Cardiac muscle cell (in vitro differentiated cells and primary cell): ENCODE measurements around the gene DYSF. TPM values are rescaled to one million over a fixed set of nuclear protein-coding genes. Genes with fewer than 3 reads are reported as not detected.

Source experiments
- DNase-seq, 2 donors: peaks; one replicate each; pipeline versions ENCODE4 v3.0.0 to v3.0.0-alpha.2; 2010 to 2017; ENCODE audit warnings: low read depth in 1 of 2, low spot score in 1 of 2
- H3K27ac ChIP-seq: fragments of 200-600 bp; sonication (generic); 2 replicates; pipeline ENCODE4 v1.5.1; 2016
- H3K27me3 ChIP-seq: fragments of 200-600 bp; sonication (generic); 2 replicates; pipeline ENCODE4 v1.6.0; 2016; ENCODE audit warnings: control low read depth
- H3K36me3 ChIP-seq: fragments of 200-600 bp; sonication (generic); 2 replicates; pipeline ENCODE4 v1.5.1; 2016; ENCODE audit warnings: control low read depth
- H3K4me1 ChIP-seq: fragments of 200-600 bp; sonication (generic); 2 replicates; pipeline ENCODE4 v1.8.1; 2017; ENCODE audit warnings: low read depth, mild to moderate bottlenecking, mixed run types
- H3K4me3 ChIP-seq: fragments of 200-600 bp; sonication (generic); 2 replicates; pipeline ENCODE4 v1.5.1; 2016; ENCODE audit warnings: mild to moderate bottlenecking
- H3K9me3 ChIP-seq: fragments of 200-600 bp; sonication (generic); 2 replicates; pipeline ENCODE4 v1.5.1; 2017; ENCODE audit warnings: low read depth, mild to moderate bottlenecking, control low read depth
- polyA plus RNA-seq: library from polyadenylated mRNA; unstranded; fragments of >200 nt; fragmentation: Nextera tagmentation; extraction: Ambion mirVana; gene quantifications from 2 replicates; pipeline ENCODE4 v1.2.1, GENCODE V29; 2016
- total RNA-seq: library from RNA; depleted of rRNA; stranded (reverse); fragments of >200 nt; gene quantifications from 2 replicates; pipeline ENCODE4 v1.2.3, GENCODE V29; 2016
- TF ChIP-seq, protein P1 (sequence below): IDR thresholded peaks from 2 replicates; pipeline ENCODE4 v1.5.1; 2012; ENCODE audit warnings: low read depth, mild to moderate bottlenecking, low read length

Gene DYSF
- total and polyA plus RNA-seq, 2 experiments from 2014 or later = 34.6 to 57.4 TPM

DNA sequence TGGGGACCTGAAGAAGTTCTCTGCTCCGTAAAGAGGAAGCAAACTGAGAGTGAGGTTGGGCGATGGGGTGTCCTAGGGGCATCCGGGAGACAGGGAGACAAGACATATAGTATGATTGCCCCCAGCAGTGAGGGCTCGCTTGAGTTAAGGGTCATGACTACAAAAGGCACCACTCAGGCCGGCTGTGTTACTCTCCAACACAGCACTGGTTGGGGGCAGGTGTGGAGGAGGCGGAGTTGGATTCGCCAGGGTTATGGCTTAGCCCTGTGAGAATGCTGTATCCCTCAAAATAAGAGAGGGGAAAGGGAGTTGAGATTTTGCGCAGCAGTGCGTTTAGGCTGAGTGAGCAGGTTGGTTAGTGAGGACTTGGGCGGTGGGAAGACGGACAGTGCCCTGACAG is 12.0 kb downstream of the DYSF start:
- H3K36me3 ChIP-seq = no peaks in the 10 kb centered on the region
- H3K27me3 ChIP-seq = peaks cover 29% of the 10 kb centered on the region
- H3K27ac ChIP-seq = no peak overlapping the region
- DNase-seq = no peak
- peaks cover 10% of the 10 kb centered on the region for H3K4me1 ChIP-seq
- H3K9me3 ChIP-seq = no peaks in the 10 kb centered on the region
- no peak overlapping the region for H3K4me3 ChIP-seq
- TF ChIP-seq, protein P1, sequence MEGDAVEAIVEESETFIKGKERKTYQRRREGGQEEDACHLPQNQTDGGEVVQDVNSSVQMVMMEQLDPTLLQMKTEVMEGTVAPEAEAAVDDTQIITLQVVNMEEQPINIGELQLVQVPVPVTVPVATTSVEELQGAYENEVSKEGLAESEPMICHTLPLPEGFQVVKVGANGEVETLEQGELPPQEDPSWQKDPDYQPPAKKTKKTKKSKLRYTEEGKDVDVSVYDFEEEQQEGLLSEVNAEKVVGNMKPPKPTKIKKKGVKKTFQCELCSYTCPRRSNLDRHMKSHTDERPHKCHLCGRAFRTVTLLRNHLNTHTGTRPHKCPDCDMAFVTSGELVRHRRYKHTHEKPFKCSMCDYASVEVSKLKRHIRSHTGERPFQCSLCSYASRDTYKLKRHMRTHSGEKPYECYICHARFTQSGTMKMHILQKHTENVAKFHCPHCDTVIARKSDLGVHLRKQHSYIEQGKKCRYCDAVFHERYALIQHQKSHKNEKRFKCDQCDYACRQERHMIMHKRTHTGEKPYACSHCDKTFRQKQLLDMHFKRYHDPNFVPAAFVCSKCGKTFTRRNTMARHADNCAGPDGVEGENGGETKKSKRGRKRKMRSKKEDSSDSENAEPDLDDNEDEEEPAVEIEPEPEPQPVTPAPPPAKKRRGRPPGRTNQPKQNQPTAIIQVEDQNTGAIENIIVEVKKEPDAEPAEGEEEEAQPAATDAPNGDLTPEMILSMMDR = no peak

DNA sequence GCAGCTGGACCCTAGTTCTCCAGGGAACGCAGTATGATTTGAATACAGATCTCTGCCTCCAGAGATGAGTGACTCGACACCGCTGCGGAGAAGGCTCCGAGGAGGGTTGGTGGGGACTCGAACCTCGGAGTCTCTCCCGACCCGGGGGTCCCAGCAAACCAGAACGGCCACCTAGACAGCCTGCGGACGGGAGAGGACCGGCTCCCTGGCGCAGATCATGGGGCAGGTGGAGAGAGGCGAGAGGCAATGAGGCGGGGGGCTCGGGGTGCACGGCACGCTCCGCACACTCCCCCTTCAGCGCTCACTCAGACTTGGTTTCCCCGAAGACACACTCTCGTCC is 12.6 kb downstream of the DYSF start:
- Histone ChIP-seq H3K4me1 (peaks cover 10% of the 10 kb centered on the region), H3K27me3 (peaks cover 29% of the 10 kb centered on the region), H3K9me3 (no peaks in the 10 kb centered on the region), H3K4me3 (peak overlapping the region; percentile 53), H3K36me3 (no peaks in the 10 kb centered on the region), H3K27ac (no peak overlapping the region)
- TF ChIP-seq, protein P1 = no peak
- no peak for DNase-seq

DNA sequence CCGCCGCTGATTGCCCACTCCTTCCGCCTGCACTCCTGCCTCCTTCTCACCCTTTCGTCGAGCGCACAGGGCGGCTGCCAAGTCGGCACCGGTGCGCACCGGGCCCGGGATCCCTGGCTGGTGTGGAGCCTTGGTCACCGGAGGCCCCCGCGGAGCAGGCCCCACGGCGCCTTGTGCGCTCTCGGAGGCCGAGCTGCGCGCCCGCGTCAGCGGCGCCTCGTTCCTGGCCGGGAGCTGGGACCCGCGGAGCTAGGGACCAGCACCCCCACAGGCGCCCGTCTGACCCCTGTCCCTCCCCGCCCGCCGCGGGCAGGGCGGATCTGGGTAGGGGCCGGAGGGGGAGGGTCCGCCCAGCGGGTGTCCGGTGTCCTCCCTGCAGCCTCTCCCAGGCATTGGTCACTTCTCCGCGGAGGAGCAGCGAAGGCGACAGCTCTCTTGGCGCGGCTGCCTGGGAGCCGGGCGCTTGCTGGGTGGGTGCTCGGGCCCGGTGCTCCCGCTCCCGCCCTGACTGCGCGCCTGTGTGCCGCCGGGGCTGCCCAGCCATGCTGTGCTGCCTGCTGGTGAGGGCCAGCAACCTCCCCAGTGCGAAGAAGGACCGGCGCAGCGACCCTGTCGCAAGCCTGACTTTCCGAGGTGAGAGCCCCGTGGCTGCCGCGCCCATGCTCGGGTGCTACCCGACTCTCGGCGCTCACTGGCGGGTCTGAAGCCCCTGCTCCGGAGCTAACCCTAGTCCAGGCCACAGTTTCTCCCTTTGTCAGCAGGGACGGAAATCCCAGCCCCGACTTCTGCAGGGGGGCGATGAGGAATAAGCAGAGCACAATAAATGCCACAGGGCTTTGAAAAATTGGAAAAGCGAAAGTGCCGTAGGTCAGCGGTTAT is 13.2 kb downstream of the DYSF start:
- H3K36me3 ChIP-seq = no peaks in the 10 kb centered on the region
- H3K27me3 ChIP-seq = peaks cover 29% of the 10 kb centered on the region
- TF ChIP-seq, protein P1 = no peak
- DNase-seq = peak; percentile 21 to 91
- peak overlapping the region; percentile 61 for H3K27ac ChIP-seq
- H3K9me3 ChIP-seq = no peaks in the 10 kb centered on the region
- H3K4me1 ChIP-seq = peaks cover 10% of the 10 kb centered on the region
- peak overlapping the region; percentile 53 for H3K4me3 ChIP-seq

DNA sequence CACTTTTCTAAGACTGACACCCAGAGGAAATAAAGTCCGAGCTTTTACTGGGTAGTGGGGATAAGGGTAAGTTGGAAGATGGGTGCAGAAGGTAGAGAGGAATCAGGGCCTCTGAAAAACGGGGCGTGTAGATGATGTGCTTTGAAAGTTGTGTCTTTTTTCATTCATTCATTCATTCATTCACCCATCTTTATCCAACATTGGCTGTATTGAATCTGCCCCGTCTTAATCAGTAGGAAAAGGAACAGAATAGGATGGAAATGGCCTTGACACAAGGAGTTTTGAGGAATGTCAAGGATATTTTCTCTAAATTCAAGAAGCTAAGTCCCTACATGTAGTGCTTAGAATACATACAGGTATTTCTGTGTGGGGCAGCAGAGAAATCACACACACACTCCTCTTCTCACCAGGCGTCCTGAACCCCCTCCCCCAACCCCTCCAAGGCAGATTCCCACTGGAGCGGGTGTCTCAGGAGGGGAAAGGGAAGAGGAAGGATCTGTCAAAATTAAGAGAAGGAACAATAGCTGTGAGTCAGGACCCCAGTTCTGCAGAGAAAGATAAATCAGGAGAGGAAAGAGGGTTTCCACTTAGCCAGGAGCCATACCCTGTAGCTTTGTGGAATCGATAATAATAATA is 13.9 kb downstream of the DYSF start:
- Histone ChIP-seq H3K27ac (peak overlapping the region; percentile 61), H3K27me3 (peaks cover 29% of the 10 kb centered on the region), H3K4me1 (peaks cover 10% of the 10 kb centered on the region), H3K36me3 (no peaks in the 10 kb centered on the region), H3K4me3 (peak overlapping the region; percentile 53), H3K9me3 (no peaks in the 10 kb centered on the region)
- TF ChIP-seq, protein P1 = no peak
- DNase-seq = no peak

DNA sequence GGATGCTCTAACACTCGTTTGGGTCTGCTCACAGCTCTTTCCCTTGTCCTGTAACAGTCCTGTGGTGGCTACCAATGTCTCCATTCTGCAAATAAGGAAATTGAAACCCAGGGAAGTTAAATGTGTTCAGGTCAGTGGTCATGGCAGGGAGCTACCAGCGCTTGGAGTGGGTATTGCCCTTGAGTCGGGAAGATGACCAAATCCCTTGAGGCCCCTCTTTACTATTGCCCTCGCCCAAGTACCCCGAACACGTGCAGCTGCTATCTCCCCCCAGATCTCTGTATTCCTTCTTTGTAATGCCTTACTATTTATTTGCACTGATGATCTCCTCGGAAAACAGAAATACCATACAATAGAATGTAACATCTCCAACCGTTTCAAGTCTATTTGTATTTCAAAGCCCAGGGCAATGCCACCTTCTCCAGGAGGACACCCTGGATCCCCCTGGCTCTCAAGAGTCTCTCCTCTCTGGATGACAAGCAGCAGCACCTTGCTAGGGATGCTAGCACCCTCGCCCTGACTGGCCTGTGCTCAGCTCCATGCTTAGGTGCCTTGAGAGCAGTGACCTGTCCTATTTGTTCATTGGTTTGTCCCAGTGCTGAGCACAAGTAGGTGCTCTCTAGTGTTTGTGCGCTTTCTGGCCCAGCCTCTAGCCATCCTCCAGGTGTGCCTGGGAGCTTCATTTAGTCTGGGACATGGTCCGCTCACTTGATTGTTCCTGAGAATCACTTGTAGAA is 15.1 kb downstream of the DYSF start:
- no peak overlapping the region for H3K27ac ChIP-seq
- TF ChIP-seq, protein P1 = no peak
- no peak overlapping the region for H3K4me3 ChIP-seq
- H3K36me3 ChIP-seq = no peaks in the 10 kb centered on the region
- H3K27me3 ChIP-seq = peaks cover 29% of the 10 kb centered on the region
- H3K9me3 ChIP-seq = no peaks in the 10 kb centered on the region
- peaks cover 10% of the 10 kb centered on the region for H3K4me1 ChIP-seq
- DNase-seq = no peak
